Spleen (tissue), 7 donors: Measurements from ENCODE around the gene SIMC1.
"Not testable (repeated sequence)": the region's sequence is repeated elsewhere in the genome, so short reads cannot be mapped to it uniquely, and the experiment has no call there.

Source experiments
- POLR2A ChIP-seq, 3 donors: fragments of 450-650 bp; IDR thresholded peaks; one replicate each; pipeline ENCODE4 v1.5.1; 2017; ENCODE audit warnings: antibody characterized with exemption in 3 of 3, mild to moderate bottlenecking in 1 of 3
- POLR2AphosphoS5 ChIP-seq, 3 donors: sonication (generic); formaldehyde crosslinking; IDR thresholded peaks; one replicate each; pipeline ENCODE4 v1.5.1; 2017; ENCODE audit warnings: antibody characterized with exemption in 3 of 3
- TF ChIP-seq, protein P1 (sequence below), 11 experiments: fragments of 200-600 bp in 7 of 11; fragments of 450-650 bp in 4 of 11; sonication (generic) in 4 of 11; IDR thresholded peaks in 8 of 11; conservative IDR thresholded peaks in 3 of 11; 1 replicate in 7 of 11; 2 replicates in 4 of 11; pipeline versions ENCODE4 v1.4.0 to v1.8.0; 2016 to 2021; ENCODE audit warnings: antibody characterized with exemption in 11 of 11, inconsistent platforms in 4 of 11, mild to moderate bottlenecking in 1 of 11
- donor health status: DM: no; HTN: no; CAD: no; lungs with moderate emphysema.
- donor health status: DM: no; HTN: no; CAD: no.
- donor health status: DM: no; HTN: no; CAD: no.

DNA sequence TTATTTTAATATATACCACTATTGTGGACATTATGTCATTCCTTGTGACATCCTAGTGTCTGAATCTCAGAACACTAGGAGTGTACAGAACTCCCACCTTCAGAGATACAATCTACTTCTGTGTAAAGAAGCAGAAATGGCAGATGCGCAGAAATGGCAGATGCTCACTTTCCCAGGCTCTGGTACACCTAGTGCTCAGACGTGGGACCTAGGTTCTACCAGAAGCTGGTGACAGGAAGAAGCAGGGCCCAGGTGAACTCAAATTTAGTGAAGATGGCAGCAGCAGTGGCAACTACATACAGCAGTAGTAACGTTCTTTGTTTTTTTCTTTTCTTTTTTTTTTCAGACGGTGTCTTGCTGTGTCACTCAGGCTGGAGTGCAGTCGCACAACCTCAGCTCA, 22.5 kb downstream of the SIMC1 start:
- TF ChIP-seq, protein P1, sequence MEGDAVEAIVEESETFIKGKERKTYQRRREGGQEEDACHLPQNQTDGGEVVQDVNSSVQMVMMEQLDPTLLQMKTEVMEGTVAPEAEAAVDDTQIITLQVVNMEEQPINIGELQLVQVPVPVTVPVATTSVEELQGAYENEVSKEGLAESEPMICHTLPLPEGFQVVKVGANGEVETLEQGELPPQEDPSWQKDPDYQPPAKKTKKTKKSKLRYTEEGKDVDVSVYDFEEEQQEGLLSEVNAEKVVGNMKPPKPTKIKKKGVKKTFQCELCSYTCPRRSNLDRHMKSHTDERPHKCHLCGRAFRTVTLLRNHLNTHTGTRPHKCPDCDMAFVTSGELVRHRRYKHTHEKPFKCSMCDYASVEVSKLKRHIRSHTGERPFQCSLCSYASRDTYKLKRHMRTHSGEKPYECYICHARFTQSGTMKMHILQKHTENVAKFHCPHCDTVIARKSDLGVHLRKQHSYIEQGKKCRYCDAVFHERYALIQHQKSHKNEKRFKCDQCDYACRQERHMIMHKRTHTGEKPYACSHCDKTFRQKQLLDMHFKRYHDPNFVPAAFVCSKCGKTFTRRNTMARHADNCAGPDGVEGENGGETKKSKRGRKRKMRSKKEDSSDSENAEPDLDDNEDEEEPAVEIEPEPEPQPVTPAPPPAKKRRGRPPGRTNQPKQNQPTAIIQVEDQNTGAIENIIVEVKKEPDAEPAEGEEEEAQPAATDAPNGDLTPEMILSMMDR (IDR thresholded peaks at IDR 0.05 in 8 of 11, conservative IDR thresholded peaks at IDR 0.05 in 3 of 11) = not testable (repeated sequence)
- TF ChIP-seq POLR2AphosphoS5, POLR2A (IDR thresholded peaks at IDR 0.05): not testable (repeated sequence)
